Measurements from ENCODE around the gene ZNF503.

Gene ZNF503, protein sequence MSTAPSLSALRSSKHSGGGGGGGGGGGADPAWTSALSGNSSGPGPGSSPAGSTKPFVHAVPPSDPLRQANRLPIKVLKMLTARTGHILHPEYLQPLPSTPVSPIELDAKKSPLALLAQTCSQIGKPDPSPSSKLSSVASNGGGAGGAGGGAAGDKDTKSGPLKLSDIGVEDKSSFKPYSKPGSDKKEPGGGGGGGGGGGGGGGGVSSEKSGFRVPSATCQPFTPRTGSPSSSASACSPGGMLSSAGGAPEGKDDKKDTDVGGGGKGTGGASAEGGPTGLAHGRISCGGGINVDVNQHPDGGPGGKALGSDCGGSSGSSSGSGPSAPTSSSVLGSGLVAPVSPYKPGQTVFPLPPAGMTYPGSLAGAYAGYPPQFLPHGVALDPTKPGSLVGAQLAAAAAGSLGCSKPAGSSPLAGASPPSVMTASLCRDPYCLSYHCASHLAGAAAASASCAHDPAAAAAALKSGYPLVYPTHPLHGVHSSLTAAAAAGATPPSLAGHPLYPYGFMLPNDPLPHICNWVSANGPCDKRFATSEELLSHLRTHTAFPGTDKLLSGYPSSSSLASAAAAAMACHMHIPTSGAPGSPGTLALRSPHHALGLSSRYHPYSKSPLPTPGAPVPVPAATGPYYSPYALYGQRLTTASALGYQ

DNA sequence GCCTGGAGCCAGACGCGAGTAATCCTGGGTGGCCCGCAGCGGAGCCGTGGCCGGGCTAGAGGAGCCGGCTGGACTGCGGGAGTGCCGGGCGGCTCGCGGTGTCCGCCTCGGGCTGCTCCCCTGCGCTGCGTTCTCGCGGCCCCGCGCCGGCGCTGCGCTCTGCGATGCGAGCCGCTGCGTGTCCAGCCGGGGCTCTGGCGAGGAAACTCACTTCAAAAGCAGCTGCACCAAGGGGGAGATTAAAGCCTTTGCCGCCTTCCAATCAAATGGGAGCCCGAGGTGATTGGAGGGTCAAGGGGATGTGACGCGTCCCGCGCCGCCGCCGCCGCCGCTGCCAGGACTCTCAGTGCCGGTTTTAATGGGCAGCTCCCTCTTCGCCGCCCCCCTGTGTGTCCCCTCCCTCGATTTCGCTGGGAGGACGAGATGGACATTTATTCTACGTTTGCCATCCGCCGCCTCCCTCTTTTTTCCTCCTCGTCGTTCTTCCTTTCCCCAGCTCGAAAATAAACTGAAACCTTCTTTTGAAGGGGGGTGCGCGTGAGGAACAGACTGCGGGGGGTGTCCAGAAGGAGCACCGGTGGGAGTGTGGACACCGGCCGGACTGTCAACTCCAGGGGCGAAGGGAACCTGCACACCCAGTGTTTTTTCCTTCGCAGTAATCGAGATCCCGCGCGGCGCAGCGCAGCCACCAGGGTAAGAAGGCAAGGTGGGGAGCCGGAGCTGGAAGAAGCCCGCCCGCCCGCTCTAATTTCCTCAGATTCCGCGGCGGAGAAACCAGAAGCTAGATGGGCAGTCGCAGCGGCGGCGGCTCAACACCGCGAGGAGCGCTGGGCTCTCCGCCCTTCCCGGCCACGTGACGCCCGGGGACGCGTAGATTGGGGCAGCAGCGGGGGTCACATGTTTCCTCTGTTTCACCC, at the start of gene ZNF503:
Gene ZNF503 (minus strand): TSS at position 196 of the 917 bp plus-strand sequence. CDS start 345 bp downstream, outside the sequence.
- H3K9me3 ChIP-seq = no peaks in the 10 kb centered on the region

DNA sequence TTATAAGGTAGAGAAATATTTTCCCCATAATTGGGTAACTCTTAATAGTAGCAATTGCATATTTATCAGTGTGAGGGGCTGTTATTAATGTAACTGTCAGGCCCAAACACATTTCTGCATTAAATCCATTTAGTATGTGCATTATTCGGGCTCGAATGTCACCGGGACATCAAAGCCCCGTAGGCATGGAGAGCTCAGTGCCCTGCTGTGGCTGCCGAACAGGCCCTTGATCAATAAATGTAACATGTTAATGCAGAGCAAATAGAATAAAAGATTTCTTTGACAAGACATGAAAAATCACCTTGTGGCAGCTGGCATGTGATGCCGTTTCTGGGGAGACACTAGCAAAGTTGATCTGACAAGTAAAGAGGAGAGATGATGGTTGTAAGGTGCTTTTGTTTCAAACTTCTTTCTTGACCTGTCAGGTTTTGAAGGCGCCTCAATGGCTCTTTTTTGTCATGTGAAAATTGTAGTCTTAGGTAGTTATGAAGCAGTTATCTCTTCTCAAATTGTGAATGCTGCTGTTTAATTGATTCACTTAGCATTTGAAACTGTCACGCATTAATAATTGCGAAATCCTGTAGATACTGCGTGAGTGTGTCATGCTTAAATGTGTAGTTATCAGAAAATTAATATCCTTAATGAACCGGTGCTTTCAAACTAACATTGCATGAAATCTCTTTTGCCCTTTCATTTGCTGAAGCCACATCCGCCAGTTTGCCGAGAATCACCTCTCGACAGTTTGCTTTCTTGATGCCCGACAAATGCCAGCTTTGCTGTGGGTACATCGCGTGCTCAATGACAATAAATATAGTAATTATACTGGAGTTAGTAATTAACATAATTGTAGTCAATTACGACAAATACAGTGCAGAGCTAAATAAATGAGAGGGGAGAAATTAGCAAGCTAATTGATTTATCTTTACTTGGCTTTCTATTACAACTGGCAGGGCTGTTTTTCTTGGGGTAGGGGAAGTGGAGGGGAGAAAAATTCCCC, 49.4 kb upstream of the ZNF503 start:
- no peaks in the 10 kb centered on the region for H3K36me3 ChIP-seq
- TF ChIP-seq, protein P1, sequence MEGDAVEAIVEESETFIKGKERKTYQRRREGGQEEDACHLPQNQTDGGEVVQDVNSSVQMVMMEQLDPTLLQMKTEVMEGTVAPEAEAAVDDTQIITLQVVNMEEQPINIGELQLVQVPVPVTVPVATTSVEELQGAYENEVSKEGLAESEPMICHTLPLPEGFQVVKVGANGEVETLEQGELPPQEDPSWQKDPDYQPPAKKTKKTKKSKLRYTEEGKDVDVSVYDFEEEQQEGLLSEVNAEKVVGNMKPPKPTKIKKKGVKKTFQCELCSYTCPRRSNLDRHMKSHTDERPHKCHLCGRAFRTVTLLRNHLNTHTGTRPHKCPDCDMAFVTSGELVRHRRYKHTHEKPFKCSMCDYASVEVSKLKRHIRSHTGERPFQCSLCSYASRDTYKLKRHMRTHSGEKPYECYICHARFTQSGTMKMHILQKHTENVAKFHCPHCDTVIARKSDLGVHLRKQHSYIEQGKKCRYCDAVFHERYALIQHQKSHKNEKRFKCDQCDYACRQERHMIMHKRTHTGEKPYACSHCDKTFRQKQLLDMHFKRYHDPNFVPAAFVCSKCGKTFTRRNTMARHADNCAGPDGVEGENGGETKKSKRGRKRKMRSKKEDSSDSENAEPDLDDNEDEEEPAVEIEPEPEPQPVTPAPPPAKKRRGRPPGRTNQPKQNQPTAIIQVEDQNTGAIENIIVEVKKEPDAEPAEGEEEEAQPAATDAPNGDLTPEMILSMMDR (IDR thresholded peaks at IDR 0.05) = no peak
- peaks cover 0 to 5% of the 10 kb centered on the region in 2 donors for H3K27me3 ChIP-seq
- H3K4me3 ChIP-seq = no peak overlapping the region
- intact Hi-C loops (cut with DNase I; ENCODE audit: low total_unique reads) = no loop called here
- no peak for DNase-seq
- H3K9me3 ChIP-seq = peaks cover 0 to 8% (median 0%) of the 10 kb centered on the region in 3 donors
- H3K27ac ChIP-seq = no peak overlapping the region
- peaks cover 0 to 10% (median 0%) of the 10 kb centered on the region in 4 donors for H3K4me1 ChIP-seq

More for the DNA sequence above, at the start of gene ZNF503:
- Histone ChIP-seq H3K36me3 (peaks cover 15 to 25% (median 20%) of the 10 kb centered on the region in 3 donors), H3K4me1 (peaks cover 0 to 31% (median 27%) of the 10 kb centered on the region in 4 donors), H3K27ac (peak within 1 kb of the TSS; percentile 93 to 97), H3K27me3 (no peaks in the 10 kb centered on the region), H3K4me3 (peak within 1 kb of the TSS; percentile 88 to 92)
- intact Hi-C loops (cut with DNase I; ENCODE audit: low total_unique reads) = loop anchor here (5.0 kb wide), 1 partner anchor 260 kb away; no protein-coding TSS in a partner anchor
- peak; percentile 98 to 99 for DNase-seq
- TF ChIP-seq, protein P1 (IDR thresholded peaks at IDR 0.05) = peak; percentile 25 to 53

DNA sequence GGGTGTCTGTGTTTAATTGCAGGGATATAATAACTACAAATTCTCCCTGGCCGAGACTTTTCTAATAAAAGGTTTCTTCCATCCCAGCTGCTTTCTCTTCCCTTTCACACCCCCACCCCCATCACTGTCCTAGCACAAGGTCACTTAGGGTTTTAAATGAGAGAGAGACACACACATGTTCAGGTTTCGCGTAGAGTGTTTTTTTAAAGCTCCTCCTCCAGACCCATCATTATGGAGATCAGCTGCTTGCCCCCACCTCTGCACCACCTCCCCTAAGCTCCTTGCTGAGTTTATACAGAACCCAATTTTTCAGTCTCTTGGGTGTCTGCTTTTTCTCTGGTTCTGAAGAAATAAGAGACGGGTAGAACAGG, 48.5 kb upstream of the ZNF503 start:
- no peak for DNase-seq
- intact Hi-C loops (cut with DNase I; ENCODE audit: low total_unique reads) = no loop called here
- peaks cover 0 to 14% (median 0%) of the 10 kb centered on the region in 3 donors for H3K9me3 ChIP-seq
- TF ChIP-seq, protein P1 (IDR thresholded peaks at IDR 0.05) = no peak
- peaks cover 0 to 5% of the 10 kb centered on the region in 2 donors for H3K27me3 ChIP-seq
- no peak overlapping the region for H3K27ac ChIP-seq
- no peaks in the 10 kb centered on the region for H3K36me3 ChIP-seq
- H3K4me3 ChIP-seq = no peak overlapping the region
- peaks cover 0 to 10% (median 0%) of the 10 kb centered on the region in 4 donors for H3K4me1 ChIP-seq

DNA sequence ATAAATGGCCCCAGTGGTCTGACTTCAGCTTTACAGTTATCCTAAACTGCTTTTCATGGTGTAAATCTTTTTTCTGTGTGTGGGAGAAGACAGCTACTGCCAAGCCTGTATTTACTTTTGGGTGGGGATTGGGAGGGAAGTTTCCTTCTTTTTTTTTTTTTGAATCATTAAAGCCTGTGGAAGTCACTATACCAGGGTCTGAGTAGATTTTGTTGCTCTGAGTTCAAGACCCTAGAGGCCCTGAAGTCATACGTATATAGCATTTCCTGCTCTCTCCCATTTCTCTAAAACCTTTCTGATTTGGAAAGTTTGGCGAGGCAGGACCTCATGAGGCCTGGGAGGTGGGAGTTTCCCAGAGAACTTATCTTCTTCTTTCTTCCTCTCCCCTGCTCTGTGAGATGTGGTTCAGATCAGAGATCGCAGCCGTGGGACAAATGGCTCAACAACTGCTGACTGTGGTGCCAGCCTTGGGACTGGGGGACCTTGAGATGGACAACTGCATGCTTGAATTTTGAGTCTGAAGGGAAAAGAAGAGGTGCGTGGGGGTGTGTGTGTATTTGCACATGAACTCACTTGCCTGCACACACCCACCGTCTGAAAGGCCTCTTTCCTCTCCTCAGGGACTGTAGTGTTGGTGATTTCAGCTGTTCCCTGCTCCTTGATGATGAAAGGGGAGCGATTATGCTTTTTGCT, 48.0 kb upstream of the ZNF503 start:
- no peaks in the 10 kb centered on the region for H3K27me3 ChIP-seq
- no peak overlapping the region for H3K27ac ChIP-seq
- peaks cover 0 to 19% (median 0%) of the 10 kb centered on the region in 3 donors for H3K9me3 ChIP-seq
- TF ChIP-seq, protein P1 (IDR thresholded peaks at IDR 0.05) = no peak
- intact Hi-C loops (cut with DNase I; ENCODE audit: low total_unique reads) = no loop called here
- H3K4me3 ChIP-seq = no peak overlapping the region
- no peak for DNase-seq
- peaks cover 0 to under 1% (median 0%) of the 10 kb centered on the region in 3 donors for H3K36me3 ChIP-seq
- peaks cover 0 to 10% (median 0%) of the 10 kb centered on the region in 4 donors for H3K4me1 ChIP-seq
